SH-SY5Y (cell line): ENCODE data around the gene GSTK1.

Source experiments
- GATA2 ChIP-seq: IDR thresholded peaks from 2 replicates; pipeline ENCODE4 v1.6.1; 2011; ENCODE audit warnings: mild to moderate bottlenecking, low read depth, low read length
- GATA3 ChIP-seq: IDR thresholded peaks from 2 replicates; pipeline ENCODE4 v1.6.1; 2011; ENCODE audit warnings: low read depth, mild to moderate bottlenecking, low read length, moderate library complexity

GRCh38 chr7:143300959-143301935, 38.0 kb downstream of the GSTK1 start:
- TF ChIP-seq GATA2 (no peak), GATA3 (no peak)
